Activated CD4-positive, alpha-beta T cell treated with anti-CD3 and anti-CD28 coated beads, Interleukin-2, amount 50 U/mL, for 48 hours (primary cell): ENCODE data around the gene CPTP.

Source experiments
- DNase-seq, 2 experiments: peaks; one replicate each; pipeline ENCODE4 v3.0.0-alpha.2; 2020

The CPTP gene

GRCh38 chr1:1292851-1293250 lies 31.8 kb upstream of the CPTP start:
- DNase-seq = no peak

DNA sequence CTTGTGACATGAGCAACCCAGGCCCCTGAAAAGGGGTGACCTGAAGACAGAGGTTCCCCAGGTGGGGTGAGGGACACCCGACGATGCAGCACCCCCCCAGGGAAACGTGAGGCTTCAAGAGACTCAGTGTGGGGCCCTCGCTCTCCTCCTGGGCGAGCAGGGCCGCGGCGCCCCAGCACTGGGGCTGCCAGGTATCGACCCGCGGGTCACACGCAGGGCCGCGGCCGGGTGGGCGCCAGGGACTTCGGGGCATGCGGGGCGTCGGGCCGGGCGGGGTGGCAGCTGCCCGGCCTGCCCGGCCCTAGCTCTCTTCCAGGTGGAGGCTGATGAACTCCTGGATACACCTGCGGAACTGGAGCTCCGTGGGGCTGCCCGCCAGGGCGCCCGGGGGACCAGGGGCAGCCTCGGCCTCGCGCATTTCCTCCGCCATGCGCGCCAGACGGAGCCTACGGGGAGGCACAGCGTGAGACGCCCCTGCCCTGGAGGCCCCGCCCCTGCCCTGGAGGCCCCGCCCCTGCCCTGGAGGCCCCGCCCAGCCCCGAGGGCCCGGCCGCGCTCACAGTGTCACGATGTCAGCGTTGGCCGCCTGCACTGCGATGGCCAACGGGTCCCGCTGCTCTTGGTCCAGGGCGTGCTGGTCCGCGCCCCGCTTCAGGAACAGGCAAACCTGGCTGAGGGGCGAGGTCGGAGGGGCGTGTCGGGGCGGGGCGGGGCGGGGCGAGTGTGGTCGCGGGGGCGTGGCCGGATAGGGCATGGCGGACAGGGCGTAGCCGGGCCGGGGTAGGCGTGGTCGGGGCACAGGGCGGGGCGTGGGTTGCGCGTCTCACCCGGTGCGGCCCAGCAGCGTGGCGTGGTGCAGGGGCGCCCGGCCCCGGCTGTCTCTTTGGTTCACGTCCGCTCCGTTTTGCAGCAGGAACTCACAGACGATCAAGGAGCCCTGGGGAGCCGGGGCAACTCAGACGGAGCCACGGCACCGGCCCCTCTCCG lies 31.0 kb upstream of the CPTP start:
- no peak for DNase-seq

DNA sequence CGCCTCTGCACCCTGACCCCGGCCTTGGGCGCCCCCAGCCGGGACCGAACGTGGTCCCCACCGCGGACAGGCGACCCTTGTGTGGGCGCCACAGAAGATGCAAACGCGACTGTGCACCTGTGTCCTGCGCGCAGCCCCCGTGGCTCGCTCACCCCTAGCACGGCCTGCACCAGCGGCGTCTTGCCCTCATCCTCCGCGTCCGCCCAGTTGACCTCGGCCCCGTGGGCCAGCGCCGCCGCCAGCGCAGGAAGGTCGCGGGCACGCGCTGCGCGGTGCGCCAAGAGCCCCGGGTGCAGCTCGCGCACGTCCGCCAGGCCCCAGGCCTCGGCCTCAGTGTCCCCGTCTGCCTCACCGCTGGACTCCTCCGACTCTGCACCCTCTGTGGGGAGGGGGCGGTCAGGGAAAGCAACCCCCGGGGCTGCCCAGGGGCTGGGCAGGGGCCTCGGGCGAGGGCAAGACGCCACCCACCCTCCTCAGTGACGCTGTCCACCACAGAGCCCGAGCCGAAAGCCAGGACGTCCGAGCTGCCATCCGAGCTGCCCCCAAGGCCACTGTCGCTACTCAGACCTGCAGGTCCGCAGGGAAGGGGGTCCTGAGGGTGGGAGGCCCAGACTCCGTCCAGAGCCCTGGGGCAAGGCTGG lies 30.2 kb upstream of the CPTP start:
- DNase-seq = no peak

- DNase-seq = no peak
These were observed 29.3 kb upstream of the CPTP start for GRCh38 chr1:1295154-1295923.

- no peak for DNase-seq
These were observed 28.2 kb upstream of the CPTP start for GRCh38 chr1:1296070-1297061.

- no peak for DNase-seq
These were observed 26.7 kb upstream of the CPTP start for GRCh38 chr1:1297802-1298424.

DNA sequence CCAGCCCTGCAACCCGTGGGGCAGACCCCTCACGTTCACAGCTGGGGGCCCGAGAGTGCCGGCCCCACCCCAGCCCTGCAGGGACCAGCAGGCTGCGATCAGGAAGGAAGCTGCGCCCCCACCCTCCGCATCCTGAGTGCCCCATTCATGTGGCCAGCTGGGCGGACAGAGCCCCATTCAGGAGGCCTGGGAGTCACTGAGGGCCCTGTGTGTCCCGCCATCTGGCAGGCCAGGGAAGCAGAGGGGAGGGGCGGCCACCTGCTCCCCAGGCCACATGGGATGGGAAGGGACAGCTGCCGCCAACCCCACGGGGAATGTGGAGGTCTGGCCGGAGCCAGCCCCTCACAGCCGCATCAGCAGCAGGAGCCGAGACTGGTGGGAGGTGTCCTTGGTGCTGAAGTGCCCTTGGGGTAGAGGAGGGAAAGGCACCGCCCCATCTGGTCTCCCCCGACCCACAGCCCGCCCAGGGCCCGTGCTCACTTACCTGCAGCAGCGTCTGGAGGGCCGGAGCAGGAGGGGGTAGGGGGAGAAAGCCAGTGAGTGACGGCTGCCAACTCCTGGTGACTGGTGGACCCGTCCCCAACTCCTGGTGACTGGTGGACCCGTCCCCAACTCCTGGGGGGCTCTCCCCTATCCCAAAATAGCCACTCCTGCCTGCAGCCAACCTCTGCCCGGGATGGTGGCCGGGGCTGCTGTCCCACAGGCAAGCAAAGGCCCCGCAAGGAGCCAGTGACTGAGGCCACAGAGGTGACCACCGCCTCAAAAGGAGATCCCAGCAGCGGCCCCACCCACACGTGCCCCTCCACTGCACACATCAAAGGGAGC lies 25.5 kb upstream of the CPTP start:
- DNase-seq = no peak

DNA sequence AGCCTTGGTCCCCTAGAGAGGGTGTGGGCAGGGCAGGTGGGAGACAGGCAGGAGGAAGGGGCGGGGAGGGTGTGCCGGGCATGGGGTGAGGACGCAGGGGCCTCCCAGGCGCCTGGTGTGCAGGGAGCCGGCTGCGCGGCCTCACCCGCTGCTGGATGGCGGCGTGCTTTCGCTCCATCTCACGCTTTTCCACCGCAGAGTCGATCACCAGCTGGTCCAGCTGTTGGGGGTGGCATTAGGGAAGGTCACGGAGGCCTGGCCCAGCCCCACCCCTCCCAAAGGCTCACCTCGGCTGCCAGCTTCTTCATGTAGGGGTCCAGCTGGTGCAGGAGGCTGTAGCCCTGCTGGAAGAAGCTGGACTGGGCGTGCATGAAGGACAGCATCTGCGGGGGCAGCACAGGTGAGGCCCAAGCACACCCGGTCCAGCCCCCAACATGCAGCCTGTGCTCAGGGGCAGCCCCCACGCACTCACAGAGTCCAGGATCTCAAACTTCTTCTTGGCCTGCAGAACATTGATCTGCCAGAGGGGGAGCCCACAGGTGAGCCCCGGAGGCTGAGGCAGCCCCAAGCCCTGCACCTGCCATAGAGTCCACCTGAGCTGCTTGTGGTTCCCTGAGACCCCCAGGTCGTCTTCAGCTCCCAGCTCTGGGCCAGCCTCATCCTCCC lies 24.8 kb upstream of the CPTP start:
- no peak for DNase-seq

DNA sequence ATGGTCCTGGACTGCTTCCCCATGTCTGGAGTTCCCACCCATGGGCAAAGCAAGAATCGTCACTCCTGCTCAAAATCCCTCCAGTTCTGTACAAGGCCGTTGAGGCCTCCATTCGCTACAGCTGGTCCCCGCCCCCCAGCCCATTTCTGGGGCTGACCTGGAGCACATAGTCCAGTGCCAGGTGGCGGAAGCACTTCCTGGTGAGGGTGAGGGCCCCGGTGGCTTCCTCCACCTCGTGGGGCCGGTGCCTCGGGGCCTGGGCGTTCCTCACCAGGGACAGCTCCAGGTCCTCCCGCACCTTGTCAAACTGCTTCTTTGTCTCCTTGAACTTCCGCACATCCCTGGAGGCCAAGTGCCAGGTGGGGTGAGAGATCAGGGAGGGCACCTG lies 24.3 kb upstream of the CPTP start:
- DNase-seq = no peak

GRCh38 chr1:1302006-1302430 lies 22.6 kb upstream of the CPTP start:
- no peak for DNase-seq

DNA sequence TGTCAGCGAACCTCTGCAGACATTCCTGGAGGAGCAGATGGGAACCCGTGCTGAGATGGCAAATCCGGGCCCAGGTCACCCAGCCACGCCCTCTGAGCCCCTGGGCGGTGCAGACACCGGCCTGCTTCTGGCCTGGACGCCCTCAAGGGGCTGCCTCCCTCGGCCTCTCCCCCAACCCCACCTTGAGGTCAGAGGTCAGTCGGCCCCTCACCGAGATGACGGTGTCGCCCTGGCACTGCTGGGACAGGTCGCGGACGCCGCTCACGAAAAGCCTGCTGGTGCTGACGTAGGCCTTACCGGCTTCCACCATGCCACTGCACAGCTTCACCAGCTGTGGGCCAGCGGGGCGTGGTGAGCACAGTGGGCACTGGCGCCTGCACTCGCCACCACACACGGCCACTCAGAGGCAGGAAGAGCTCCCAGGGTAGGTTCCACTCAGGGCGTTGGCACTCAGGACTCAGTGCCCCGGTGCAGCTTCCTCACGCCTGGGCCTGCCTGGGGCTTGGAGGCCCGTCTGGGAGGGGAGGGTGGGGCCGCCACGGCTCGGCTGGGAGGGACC lies 21.6 kb upstream of the CPTP start:
- no peak for DNase-seq

DNA sequence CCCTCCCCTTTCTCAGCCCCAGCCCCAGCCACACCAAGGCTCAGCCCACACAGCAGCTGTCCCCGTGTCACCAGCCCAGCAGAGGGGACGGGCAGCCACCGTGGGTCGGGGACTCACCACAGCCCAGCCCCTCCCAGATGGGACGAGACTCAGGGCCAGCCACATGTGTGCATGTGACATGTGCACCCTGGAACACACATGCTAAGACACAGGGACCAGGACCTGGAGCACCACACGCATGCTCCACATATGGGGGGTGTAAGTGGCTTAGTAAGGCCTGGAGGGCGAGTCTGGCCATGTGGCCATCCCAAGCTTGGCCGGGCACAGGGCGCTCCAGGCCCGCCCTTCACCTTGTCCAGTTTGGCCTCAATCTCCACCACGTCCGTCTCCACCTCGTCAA lies 20.9 kb upstream of the CPTP start:
- no peak for DNase-seq

GRCh38 chr1:1304331-1305299 lies 20.0 kb upstream of the CPTP start:
- no peak for DNase-seq

DNA sequence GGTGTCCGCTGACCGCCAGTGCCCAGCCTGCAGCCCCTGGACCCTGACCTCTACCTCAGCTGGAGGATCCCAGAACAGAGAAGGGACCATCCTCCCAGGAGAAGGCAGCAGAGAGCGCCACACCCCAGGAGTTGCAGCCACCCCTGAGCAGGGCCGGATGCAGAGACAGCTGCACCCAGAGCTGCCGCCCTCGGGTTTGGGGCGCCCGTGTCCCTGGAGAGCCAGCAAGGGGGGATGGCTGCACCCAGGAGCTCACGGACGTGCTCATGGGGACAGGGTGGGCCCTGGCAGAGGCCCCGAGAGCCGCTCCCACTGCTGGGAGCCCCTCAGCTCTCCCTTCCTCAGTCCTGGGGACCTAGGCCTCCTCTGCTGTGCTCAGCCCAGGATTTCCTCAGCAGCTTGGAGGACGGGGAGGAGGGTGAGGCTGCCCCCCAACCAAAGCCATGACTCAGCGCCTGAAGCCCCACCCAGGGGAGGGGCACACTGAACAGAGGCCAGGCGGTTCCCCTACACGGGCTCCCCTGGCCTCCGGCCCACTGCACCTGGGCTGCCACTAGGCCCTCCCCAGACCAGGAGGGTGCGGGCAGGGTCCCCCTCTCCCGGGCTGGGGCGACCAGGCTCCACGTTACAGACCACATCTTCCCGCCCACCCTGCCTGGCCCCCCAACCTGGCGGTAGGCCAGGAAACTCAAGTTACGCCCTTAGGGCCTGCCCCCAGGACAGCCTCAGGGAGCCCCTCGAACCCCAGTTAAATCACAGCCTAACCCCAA lies 19.1 kb upstream of the CPTP start:
- peak; percentile 63 to 72 for DNase-seq

DNA sequence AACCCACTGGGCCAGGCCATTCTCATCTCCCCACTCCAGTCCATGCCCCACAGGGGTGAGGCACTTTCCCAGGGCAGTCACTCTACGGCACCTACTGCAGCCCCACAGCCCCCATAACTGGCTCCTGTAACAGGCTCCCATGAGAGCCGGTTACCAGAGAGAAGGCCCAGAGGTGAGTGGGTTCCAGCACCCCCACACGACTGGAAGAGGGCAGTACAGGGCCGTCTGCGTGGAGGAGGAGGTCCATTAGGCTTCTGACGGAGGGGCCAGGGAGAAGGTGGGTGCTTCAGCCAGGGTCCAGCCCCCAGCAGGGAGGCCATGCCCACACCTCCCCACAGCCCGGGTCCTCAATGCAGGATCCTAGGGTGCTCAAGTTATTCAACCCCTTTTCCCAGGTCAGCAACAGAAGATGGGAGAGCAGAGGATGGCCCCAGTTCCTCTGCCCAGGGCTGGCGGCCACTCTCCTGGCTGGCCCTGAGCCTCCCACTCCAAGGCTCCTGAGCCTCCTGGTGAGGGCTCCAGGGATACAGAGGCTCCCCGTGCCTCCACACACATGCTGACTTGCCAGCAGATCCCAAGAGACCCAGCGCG lies 18.4 kb upstream of the CPTP start:
- DNase-seq = no peak

DNA sequence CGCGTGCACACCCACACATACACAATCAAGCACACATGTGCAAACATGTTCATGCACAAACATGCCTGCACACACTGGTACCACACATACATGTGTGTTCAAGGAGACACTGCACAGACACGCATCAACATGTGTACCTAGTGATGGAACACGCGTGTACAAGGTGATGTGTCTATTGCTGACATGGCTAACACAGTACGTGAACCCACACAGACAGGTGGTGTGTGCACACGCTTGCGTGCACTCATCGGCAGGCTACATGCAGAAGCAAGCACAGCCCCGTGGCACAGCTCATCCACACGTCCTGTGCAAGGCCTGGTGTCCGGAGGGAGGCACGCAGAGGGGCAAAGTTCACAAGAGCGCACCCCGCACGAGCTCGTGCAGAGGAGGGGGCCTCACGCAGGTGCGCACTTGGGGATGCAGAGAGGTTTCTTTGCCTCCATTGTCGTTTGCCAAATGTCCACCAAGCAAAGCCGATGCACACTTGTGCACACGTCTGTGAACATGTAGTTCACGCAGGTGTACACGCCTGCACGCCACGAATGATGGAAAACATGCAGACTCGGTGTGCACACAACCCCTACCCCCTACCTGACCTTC lies 17.8 kb upstream of the CPTP start:
- no peak for DNase-seq
